Fibroblast of pulmonary artery (primary cell): ENCODE results near the gene SLC66A2.

Source experiments
- DNase-seq: peaks from one replicate; pipeline ENCODE4 v3.0.0-alpha.2; 2010; ENCODE audit warnings: low read depth
- H3K4me3 ChIP-seq: replicated peaks from 2 replicates; pipeline ENCODE4 v1.5.1; 2011; ENCODE audit warnings: low read depth, mild to moderate bottlenecking, control low read depth, low read length, moderate library complexity
- CTCF ChIP-seq: IDR thresholded peaks from 2 replicates; pipeline ENCODE4 v1.5.1; 2011; ENCODE audit warnings: mild to moderate bottlenecking, control low read depth, low read length, inconsistent platforms; ENCODE audit errors: missing control alignments

The SLC66A2 gene

GRCh38 chr18:79944126-79944731, 7.2 kb downstream of the SLC66A2 start:
- peak; percentile 66 for DNase-seq
- no peak for TF ChIP-seq CTCF
- H3K4me3 ChIP-seq, result no peak overlapping the region

GRCh38 chr18:79943608-79944125, 7.8 kb downstream of the SLC66A2 start:
- no peak overlapping the region for H3K4me3 ChIP-seq
- DNase-seq, result no peak
- no peak for TF ChIP-seq CTCF

- H3K4me3 ChIP-seq, result no peak overlapping the region
- no peak for DNase-seq
- TF ChIP-seq CTCF, result no peak
Measured at GRCh38 chr18:79942786-79943607, 8.5 kb downstream of the SLC66A2 start.

- DNase-seq, result no peak
- TF ChIP-seq CTCF, result no peak
- no peak overlapping the region for H3K4me3 ChIP-seq
Measured at GRCh38 chr18:79942211-79942610, 9.2 kb downstream of the SLC66A2 start.

GRCh38 chr18:79941473-79942119, 9.9 kb downstream of the SLC66A2 start:
- no peak for TF ChIP-seq CTCF
- no peak for DNase-seq
- H3K4me3 ChIP-seq, result no peak overlapping the region

GRCh38 chr18:79940814-79941472, 10.5 kb downstream of the SLC66A2 start:
- no peak overlapping the region for H3K4me3 ChIP-seq
- DNase-seq, result no peak
- no peak for TF ChIP-seq CTCF
